Right lobe of liver (tissue), 4 donors: Measurements from ENCODE around the gene CCDC38.

Experiments used
- POLR2A ChIP-seq: fragments of 450-650 bp; IDR thresholded peaks from one replicate; pipeline ENCODE4 v1.6.1; 2017; ENCODE audit warnings: antibody characterized with exemption, mild to moderate bottlenecking
- TF ChIP-seq, protein P1 (sequence below), 4 donors: fragments of 200-600 bp in 3 of 4; fragments of 450-650 bp in 1 of 4; IDR thresholded peaks; one replicate each; pipeline versions ENCODE4 v1.5.1 to v1.8.0; 2016 to 2022; ENCODE audit warnings: antibody characterized with exemption in 4 of 4, mild to moderate bottlenecking in 2 of 4
- donor health status: DM: no; HTN: no; CAD: no.
- donor health status: DM: no; HTN: no; CAD: no.
- donor health status: DM: no; HTN: yes; CAD: no.

DNA sequence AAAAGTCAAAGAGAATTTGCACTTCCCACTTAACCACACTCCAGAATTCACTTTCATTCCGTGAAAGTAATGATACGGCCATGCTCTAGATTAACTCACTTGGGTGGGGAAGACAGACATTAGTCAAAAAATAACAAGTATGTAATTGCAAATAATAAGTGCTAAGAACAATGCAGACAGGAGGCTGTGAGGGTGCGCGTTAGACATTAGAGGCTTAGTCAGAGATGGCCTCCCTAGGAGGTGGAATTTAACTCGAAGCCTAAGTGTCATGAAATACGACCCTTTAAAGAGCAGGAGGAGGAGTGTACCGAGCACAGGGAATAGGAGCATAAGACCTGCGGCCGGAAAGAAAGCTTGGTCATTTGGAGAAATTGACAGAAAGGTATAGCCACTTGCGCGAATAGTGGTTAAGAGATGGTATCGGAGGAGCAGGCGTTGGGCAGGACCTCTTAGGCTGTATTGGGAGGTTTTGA is 83.0 kb downstream of the CCDC38 start:
- TF ChIP-seq, protein P1, sequence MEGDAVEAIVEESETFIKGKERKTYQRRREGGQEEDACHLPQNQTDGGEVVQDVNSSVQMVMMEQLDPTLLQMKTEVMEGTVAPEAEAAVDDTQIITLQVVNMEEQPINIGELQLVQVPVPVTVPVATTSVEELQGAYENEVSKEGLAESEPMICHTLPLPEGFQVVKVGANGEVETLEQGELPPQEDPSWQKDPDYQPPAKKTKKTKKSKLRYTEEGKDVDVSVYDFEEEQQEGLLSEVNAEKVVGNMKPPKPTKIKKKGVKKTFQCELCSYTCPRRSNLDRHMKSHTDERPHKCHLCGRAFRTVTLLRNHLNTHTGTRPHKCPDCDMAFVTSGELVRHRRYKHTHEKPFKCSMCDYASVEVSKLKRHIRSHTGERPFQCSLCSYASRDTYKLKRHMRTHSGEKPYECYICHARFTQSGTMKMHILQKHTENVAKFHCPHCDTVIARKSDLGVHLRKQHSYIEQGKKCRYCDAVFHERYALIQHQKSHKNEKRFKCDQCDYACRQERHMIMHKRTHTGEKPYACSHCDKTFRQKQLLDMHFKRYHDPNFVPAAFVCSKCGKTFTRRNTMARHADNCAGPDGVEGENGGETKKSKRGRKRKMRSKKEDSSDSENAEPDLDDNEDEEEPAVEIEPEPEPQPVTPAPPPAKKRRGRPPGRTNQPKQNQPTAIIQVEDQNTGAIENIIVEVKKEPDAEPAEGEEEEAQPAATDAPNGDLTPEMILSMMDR (IDR thresholded peaks at IDR 0.05), result no peak
- TF ChIP-seq POLR2A, result no peak
